Measurements from ENCODE around the gene CCN2. TPM values are rescaled to one million over a fixed set of nuclear protein-coding genes. Genes with fewer than 3 reads are reported as not detected.

CCN2 gene
- total RNA-seq, 1 donor from 2014 or later = 83.1 TPM

DNA sequence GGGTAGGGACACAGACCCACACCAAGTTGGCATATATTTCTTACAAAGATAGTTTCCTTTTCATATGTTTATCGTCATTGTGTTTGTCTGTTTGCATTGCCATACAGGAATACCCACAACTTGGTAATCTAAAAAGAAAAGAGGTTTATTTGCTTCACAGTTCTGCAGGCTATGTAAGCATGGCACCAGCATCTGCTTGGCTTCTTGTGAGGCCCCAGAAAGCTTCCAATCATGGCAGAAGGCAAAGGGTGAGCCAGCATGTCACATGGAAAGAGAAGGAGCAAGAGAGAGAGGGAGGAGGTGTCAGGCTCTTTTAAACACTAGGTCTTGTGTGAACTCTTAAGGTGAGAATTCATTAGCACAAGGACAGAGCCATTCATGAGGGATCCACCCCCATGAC is 52.5 kb downstream of the CCN2 start:
- H3K27ac ChIP-seq = no peak overlapping the region
- ATAC-seq (no peak), DNase-seq (no peak)
- H3K27me3 ChIP-seq (ENCODE audit: low read depth) = no peaks in the 10 kb centered on the region
- no peaks in the 10 kb centered on the region for H3K4me1 ChIP-seq
- no peaks in the 10 kb centered on the region for H3K9me3 ChIP-seq
- no peak overlapping the region for H3K4me3 ChIP-seq
- TF ChIP-seq, protein P1, sequence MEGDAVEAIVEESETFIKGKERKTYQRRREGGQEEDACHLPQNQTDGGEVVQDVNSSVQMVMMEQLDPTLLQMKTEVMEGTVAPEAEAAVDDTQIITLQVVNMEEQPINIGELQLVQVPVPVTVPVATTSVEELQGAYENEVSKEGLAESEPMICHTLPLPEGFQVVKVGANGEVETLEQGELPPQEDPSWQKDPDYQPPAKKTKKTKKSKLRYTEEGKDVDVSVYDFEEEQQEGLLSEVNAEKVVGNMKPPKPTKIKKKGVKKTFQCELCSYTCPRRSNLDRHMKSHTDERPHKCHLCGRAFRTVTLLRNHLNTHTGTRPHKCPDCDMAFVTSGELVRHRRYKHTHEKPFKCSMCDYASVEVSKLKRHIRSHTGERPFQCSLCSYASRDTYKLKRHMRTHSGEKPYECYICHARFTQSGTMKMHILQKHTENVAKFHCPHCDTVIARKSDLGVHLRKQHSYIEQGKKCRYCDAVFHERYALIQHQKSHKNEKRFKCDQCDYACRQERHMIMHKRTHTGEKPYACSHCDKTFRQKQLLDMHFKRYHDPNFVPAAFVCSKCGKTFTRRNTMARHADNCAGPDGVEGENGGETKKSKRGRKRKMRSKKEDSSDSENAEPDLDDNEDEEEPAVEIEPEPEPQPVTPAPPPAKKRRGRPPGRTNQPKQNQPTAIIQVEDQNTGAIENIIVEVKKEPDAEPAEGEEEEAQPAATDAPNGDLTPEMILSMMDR (IDR thresholded peaks at IDR 0.05) = no peak
- intact Hi-C loops (cut with DNase I) = no loop called here
- H3K36me3 ChIP-seq = no peaks in the 10 kb centered on the region

Other genes with a start within 250 kb of the CCN2 start
- gene OR2A4, start 250.0 kb downstream of the CCN2 start, total RNA-seq = not detected
- not detected for gene CTAGE9, start 240.4 kb downstream of the CCN2 start, total RNA-seq
- gene ENPP1, start 143.4 kb downstream of the CCN2 start, total RNA-seq = 3.3 TPM